ENCODE results near the gene PRELP.
"Not testable (repeated sequence)": the region's sequence is repeated elsewhere in the genome, so short reads cannot be mapped to it uniquely, and the experiment has no call there.

The PRELP gene

DNA sequence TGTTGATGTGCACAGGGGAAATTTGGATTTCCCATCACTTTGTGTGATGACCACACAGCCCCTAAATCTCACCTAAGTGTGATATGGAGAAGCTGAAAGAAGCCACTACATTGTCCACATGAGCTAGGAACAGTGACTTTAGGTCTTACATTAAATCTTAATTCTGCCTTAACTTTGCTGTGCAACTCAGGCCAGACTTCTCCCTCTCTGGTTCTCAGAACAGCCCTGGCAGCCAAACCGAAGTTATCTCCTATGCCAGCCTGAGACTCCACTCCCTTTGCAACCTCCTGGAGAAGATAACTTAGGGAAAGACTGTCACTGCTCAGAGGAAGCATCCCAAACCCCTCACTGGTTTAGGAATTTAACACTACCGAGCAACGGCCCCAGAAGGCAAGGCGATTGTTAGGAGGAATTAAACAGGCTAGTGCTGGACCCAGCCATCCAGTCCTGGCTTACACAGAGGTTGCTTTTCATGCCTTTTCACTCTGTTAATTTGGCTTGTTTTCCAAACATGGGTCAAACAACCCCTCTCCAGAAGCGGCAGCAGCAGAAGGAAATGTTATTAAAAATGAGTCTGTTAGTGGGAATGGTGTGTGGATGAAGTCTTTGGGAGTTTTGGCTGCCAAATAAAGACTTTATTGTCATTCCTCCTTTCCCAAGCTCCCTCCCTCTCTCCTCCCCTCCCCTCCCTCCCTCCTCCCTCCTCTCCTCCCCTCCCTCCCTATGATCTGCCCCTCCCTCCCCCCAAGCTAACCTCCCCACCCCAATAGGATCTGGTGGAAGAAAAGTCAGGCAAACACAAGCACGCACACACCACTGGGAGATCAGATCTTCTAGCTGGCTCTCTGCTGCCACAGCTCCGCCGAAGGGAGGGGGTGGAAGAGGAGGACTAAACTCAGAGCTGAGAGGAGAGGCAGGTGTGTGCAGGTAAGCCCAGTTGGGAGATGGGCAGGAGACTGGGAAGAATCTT is at the start of gene PRELP:
Gene PRELP (plus strand): TSS at position 795 of the 970 bp plus-strand sequence. CDS start 7,379 bp downstream, outside the sequence.
- no peak for DNase-seq (ENCODE audit: low spot score)

DNA sequence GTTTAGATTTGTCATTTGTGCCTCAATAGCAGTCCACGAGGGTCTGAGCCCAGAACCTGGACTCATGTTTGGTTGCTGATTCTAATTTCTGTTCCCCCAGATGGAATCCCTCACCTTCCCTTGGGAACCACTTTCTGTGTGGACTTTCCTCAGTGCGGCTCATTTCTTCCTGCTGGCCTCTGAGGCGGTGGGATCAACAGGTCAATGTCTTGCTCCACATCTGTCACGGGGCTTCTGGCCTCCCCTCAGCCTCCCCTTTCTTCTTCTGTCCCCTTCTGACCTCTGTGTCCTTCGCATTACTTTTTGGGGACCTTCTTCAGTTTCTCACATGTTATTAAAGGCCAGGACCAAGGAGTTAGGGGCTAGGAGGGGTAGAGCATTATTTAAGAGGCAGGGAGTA is 49.2 kb upstream of the PRELP start:
- no peak for DNase-seq (ENCODE audit: low spot score)

DNA sequence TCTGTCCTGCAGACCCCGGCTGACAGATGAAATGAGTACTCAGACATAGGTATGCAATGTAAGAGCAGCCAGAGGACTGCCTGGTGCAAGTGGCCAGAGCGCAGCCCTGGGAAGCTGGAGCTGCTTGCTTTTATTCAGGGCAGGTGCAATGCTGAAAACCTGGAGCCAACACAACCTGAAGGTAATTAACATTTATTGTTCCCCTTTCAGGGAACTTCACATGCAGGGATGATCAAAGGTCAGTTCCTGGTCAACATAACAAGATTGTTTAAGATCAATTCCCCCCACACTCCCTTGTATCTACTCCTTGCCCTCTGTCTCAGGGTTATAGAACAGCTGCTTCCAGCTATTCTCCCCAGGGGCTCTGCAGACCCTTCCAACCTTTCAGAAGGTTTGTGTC is 48.7 kb upstream of the PRELP start:
- DNase-seq (ENCODE audit: low spot score), result no peak

DNA sequence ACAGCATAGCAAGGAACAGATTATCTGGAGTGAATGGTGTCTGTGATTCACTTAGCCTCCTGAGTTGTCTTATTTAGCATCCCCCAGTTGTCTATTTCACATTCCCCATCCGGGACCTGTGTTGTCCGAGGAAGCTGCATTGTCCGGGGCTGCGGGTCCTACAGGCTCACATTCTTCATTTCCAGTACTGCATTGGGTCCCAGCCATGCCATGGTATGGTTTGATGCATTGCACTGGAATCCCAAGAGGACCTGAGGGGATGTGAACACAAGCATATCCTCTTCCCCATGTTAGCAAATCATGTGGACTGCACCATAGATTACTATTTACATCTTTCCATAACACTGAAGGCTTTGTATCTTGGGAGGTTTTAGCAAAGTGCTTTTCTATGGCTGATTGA is 48.2 kb upstream of the PRELP start:
- DNase-seq (ENCODE audit: low spot score), result no peak

DNA sequence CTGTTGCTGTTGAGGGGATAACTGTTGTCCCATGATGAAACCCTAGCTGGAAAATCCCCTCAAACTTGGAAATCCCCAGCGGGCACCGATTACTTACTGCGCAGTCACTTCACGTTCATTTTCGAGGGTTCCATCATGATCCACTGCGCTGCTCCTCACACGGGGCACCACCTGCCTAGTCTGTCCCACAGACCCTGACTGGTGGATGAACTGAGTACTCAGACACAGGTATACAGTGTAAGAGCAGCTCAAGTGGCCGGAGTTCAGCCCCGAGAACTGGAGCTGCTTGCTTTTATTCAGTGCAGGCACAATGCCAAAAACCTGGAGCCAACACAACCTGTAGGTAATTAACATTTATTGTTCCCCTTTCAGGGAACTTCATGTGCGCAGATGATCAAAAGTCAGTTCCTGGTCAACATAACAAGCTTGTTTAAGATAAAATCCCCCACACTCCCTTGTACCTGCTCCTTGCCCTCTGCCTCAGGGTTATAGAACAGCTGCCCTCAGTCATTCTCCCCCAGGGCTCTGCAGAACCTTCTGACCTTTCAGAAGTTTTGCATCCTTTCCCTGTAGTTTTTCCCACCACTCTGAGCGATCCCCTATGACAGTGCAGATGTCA is 46.5 kb upstream of the PRELP start:
- DNase-seq (ENCODE audit: low spot score), result no peak

- DNase-seq (ENCODE audit: low spot score), result no peak
Observed at GRCh38 chr1:203435615-203436014, 40.0 kb upstream of the PRELP start.

- no peak for DNase-seq (ENCODE audit: low spot score)
Observed at GRCh38 chr1:203437696-203438315, 37.8 kb upstream of the PRELP start.

DNA sequence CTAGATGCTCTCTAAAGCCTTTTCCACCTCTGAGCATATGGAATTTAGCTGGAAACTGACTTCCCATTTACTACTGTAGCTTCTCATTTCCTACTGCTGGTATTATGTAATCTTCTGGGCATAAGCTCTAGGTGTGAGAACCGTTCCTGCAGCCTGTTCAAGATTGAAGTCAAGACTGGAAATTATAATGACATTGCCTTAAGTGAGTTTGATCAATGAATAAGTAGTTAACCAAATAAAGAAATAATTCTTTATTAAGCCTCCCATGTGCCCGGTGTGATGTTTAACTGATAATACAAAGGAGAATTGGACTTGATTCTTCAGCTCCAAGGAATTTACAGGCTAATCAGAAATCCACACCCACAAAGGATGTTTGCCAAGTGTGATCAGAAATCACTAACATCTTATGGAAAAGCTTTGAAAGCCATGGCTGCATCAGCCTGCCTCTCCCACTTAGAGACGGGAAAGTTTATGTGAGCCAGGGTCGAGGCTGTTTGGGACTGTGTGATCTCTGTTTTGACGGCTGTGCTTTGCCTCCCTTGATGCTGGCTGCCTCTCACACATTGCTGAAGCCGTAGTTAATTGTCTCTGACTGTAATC is 36.4 kb upstream of the PRELP start:
- no peak for DNase-seq (ENCODE audit: low spot score)

- DNase-seq (ENCODE audit: low spot score), result no peak
Observed at GRCh38 chr1:203440771-203441170, 34.8 kb upstream of the PRELP start.

DNA sequence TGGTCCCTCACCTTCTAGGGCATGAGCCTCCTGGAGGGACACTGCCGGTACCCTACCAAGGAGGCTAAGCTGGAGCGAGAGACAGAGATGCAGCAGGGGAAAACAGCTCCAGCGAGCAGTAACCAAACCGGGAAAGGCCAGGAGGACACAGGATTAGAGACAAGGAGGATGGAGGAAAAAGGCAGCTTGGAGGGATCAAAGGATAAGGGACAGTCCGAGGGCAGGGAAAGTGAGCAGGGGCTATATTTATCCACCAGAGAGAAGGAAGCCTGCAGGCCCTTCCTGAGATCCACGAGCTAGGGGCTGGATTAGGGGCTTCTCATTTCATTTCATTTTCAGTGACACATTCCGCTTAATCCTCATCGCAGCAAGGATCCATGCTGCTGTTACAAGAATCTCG is 33.8 kb upstream of the PRELP start:
- DNase-seq (ENCODE audit: low spot score), result no peak

DNA sequence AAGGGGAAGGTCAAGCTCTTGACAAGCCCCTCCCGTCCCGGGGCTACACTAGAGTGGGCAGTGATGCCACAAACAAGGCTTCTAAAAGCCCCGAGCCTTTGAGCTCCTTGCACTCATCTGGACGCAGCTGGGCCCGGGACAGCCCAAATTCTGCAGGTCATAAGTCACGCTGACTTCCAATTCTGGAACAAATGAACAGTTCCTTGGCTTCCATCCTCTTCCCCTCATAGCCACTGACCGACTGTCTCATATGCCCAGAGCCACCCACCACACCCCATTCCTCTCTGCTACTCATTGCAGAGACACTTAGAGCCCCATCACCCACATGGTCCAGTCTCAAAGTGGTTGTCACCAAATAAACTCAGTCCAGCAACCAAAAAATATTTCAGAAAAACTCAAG is 32.8 kb upstream of the PRELP start:
- DNase-seq (ENCODE audit: low spot score), result no peak

- DNase-seq (ENCODE audit: low spot score), result no peak
Observed at GRCh38 chr1:203443296-203443695, 32.3 kb upstream of the PRELP start.

DNA sequence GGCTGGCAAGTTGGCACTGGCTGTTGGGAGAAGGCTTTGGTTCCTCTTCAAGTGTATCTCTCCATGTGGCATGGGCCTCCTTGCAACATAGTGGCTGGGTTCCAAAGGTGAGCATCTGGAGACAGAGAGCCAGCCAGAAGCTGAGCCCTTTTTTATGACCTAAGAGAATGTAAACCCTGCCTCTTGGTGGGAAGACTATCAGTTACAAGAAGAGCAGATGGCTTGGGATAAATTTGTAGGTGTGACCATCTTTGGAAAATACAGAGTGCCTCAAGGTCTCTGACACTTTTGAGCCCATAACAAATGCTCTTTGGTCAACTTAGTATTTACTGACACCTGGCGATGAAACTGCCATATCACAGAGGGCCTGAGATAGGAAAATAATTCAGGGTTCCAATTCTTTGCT is 31.4 kb upstream of the PRELP start:
- no peak for DNase-seq (ENCODE audit: low spot score)

DNA sequence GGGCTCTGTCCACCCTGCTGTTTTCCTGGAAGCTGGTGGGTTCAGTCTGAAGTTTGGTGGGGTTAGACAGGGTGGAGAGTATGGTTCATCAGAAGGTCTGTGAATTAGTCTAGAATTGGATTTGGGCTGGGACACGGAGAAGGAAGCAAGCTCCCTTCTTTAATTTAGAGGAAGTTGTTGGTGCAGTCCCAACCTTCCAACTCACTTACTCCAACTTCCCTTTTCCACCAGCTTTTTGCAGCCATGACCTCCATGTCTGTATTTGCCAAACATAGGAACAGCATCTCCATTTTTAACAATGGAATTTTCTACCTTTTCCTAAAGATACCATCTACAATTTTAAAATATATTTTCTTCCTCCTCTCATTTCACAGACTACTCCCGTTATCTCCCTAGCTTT is 28.5 kb upstream of the PRELP start:
- DNase-seq (ENCODE audit: low spot score), result no peak

DNA sequence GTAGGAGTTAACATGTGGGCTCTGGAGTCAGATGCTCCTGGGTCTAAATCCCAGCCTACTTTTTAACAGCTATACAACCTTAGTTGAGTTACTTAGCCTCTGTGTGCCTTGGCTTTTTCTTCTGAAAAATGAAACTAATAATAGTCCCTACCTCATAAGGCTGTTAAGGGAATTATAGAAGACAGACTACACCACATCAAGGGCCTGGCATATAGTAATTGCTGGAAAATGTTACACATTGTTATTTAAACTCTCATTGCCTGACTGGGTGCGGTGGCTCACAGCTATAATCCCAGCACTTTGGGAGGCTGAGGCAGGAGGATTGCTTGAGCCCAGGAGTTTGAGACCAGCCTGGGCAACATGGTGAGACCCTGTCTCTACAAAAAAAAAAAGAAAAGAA is 28.0 kb upstream of the PRELP start:
- not testable (repeated sequence) for DNase-seq (ENCODE audit: low spot score)

DNA sequence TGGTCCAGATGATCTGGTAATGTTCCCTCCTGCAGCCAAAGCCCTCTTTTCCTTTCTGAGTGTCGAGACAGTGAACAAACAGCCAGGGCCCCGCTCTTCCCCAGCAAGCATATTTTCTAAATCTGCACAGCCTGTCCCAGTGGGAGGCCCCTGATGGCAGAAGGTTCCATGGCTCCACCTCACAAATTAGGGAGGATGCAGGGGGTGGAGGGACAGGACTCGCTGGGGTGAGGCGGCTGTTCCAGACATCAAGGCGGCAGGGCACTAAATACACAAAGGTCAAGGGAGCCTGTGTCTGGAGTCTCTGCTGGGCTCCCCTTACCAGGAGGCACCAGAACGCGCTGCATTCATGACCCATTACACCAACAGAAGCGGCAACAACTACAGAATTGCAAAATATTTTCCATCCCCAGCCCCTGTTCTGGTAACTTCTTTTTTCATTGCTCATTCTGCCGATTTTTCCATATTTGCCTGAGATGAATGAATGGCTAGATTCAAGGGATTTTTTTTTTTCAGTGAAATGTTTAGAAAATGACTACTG is 27.0 kb upstream of the PRELP start:
- no peak for DNase-seq (ENCODE audit: low spot score)

GRCh38 chr1:203450001-203450400 is 25.6 kb upstream of the PRELP start:
- DNase-seq (ENCODE audit: low spot score), result no peak

GRCh38 chr1:203450479-203451149 is 25.0 kb upstream of the PRELP start:
- no peak for DNase-seq (ENCODE audit: low spot score)

DNA sequence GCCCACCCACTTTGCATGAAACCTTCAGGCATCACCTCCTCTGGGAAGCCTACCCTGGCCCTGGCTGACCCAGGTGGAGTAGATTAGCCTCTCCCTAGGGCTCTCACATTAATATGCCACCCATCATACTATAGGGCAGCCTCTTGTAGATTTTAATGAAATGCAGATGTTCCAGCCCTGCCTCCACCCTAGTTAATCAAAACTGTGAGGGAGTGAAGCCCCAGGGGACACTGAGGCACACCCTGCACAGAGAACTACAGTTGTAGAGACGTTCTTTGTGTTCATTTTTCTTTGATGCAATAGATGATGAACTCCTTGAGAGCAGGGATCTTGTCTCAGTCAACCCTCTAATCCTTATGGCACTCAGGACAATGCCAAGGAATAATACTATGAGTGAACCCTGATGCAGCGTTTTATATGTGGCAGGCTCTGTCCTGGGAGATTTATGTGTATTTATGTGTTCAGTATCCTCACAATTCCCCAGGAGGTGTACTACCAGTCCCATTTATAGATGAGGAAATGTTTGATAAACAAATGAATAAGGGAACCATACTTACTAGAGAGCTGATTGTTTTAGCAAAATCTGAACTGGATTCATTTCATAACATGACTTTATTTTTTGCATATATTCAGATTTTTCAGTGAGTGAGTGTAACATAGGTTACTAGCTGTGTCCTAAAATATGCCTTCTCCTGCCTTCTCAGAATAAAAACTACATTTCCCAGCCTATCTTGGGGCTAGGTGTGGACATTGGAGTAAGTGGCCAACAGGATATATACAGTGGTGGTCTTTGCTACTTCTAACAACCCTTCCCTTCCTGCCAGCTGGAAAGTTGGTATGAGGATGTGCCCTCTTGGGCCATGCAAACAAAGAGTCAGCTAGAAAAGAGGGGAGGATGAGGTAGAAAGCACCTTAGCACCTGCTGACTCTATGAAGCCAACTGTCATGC is 23.5 kb upstream of the PRELP start:
- no peak for DNase-seq (ENCODE audit: low spot score)

GRCh38 chr1:203453016-203453415 is 22.6 kb upstream of the PRELP start:
- DNase-seq (ENCODE audit: low spot score), result no peak

DNA sequence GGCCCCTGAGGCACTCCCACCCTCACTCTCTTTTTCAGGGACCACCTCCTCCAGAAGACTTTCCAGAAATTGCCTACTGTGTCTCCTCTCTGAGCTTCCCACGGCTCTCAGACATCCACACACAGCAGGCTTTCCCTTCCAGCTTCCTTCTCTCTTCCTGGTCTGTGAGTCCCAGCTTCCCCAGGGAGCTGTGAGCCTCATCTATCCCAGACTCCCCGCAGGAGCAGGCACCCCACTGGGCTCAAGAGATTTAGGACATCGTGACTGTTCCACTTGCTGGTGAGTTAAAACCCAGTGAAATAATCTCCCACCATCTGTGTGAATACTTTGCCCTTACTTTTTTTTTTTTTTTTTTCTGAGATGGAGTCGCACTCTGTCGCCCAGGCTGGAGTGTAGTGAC is 22.0 kb upstream of the PRELP start:
- DNase-seq (ENCODE audit: low spot score), result no peak

All from hematopoietic multipotent progenitor cell treated with erythropoietin and hydrocortisone succinate and interleukin-3 and kit ligand, for 17 days (in vitro differentiated cells).